Ovary (tissue), 9 donors: ENCODE measurements around the gene WDR55. TPM values are rescaled to one million over a fixed set of nuclear protein-coding genes. Genes with fewer than 3 reads are reported as not detected.
"Not testable (repeated sequence)": the region's sequence is repeated elsewhere in the genome, so short reads cannot be mapped to it uniquely, and the experiment has no call there.

ENCODE experiments used
- DNase-seq, 5 donors: peaks; one replicate each; pipeline ENCODE4 v3.0.0-alpha.2; 2019 to 2020
- H3K27ac ChIP-seq, 2 donors: fragments of 200-600 bp; one replicate each; pipeline versions ENCODE4 v1.5.1 to v1.8.0; 2019 to 2022
- H3K27me3 ChIP-seq: fragments of 200-600 bp; one replicate; pipeline ENCODE4 v1.8.0; 2022
- H3K36me3 ChIP-seq: fragments of 200-600 bp; sonication (generic); one replicate; pipeline ENCODE4 v1.5.1; 2019
- H3K4me1 ChIP-seq: one replicate; pipeline ENCODE4 v1.8.1; 2013; ENCODE audit warnings: mild to moderate bottlenecking, moderate library complexity; ENCODE audit not compliant: insufficient read depth
- H3K4me3 ChIP-seq: fragments of 200-600 bp; sonication (generic); one replicate; pipeline ENCODE4 v1.5.1; 2017
- H3K9me3 ChIP-seq, 2 donors: fragments of 200-600 bp in 1 of 2; sonication (generic) in 1 of 2; one replicate each; pipeline versions ENCODE4 v1.5.1 to v1.8.1; 2013 to 2019; ENCODE audit warnings: mild to moderate bottlenecking in 1 of 2, moderate library complexity in 1 of 2
- CTCF ChIP-seq, 3 donors: fragments of 450-650 bp in 2 of 3; fragments of 200-600 bp in 1 of 3; IDR thresholded peaks; one replicate each; pipeline versions ENCODE4 v1.5.1 to v1.8.0; 2016 to 2022; ENCODE audit warnings: antibody characterized with exemption in 3 of 3, mild to moderate bottlenecking in 1 of 3
- EP300 ChIP-seq: sonication (generic); formaldehyde crosslinking; IDR thresholded peaks from one replicate; pipeline ENCODE4 v1.6.1; 2017; ENCODE audit warnings: antibody characterized with exemption
- POLR2A ChIP-seq: fragments of 450-650 bp; IDR thresholded peaks from one replicate; pipeline ENCODE4 v1.6.1; 2017; ENCODE audit warnings: antibody characterized with exemption, mild to moderate bottlenecking, moderate library complexity
- WGBS, 3 donors: extraction: QIAGEN DNeasy Blood & Tissue Kit in 1 of 3; methylation state at CpG; one replicate each; pipeline versions ENCODE4 v1.1.5 to v1.1.7; 2013 to 2017; 5-methylcytosine and 5-hydroxymethylcytosine counted together
- intact Hi-C, 4 donors: fragments of 100-400 bp; cut with DNase I; formaldehyde crosslinking; loops; one replicate each; pipeline versions ENCODE4 v1.11.0 to v1.15.1; 2022 to 2023
- polyA plus RNA-seq, 2 donors: library from polyadenylated mRNA; stranded (reverse); fragments of 200-250 nt in 1 of 2; fragments of 350-450 nt in 1 of 2; fragmentation: Illumina TruSeq in 1 of 2; extraction: RNeasy Lipid Tissue Mini Kit (QIAGEN cat#74804) in 1 of 2; gene quantifications; one replicate each; pipeline ENCODE4 v1.2.3, GENCODE V29; 2013 to 2014
- total RNA-seq, 7 donors: library from RNA; depleted of rRNA in 2 of 7; stranded (reverse); fragments of >200 nt in 2 of 7; fragmentation: NEBNext Ultra II Directional in 3 of 7; extraction: Animal tissue kit (Norgen Biotek cat#: 25700) in 3 of 7; gene quantifications; one replicate each; pipeline versions ENCODE4 v1.1.0 to v1.2.4, GENCODE V29; 2016 to 2023
- donor health status: DM: no; HTN: no; CAD: no; lungs with moderate emphysema.
- donor health status: DM: no; HTN: no; CAD: no.
- donor health status: Bipolar disorder and iron deficiency.
- donor health status: DM: yes; HTN: yes; CAD: no.
- donor health status: DM: no; HTN: no; CAD: no.
- donor health status: DM: yes; HTN: yes; CAD: no.

Gene WDR55
- total and polyA plus RNA-seq, 9 donors = 9.1 to 16.6 (median 12.3) TPM

- H3K9me3 ChIP-seq = no peaks in the 10 kb centered on the region
- 90 to 93% (median 91%) methylated on average over 8 of the region's 8 CpGs for WGBS, 3 donors
- peaks cover 2% of the 10 kb centered on the region for H3K4me1 ChIP-seq
- no peak for TF ChIP-seq EP300
- TF ChIP-seq CTCF (IDR thresholded peaks at IDR 0.05) = no peak
- TF ChIP-seq POLR2A = no peak
- no peaks in the 10 kb centered on the region for H3K27me3 ChIP-seq
- no peak overlapping the region for H3K27ac ChIP-seq
- H3K4me3 ChIP-seq = no peak overlapping the region
- no peak for DNase-seq
- intact Hi-C loops = loop anchor here in 3 of 4 donors (5.0 to 10.0 kb wide), 4 partner anchors 71 to 261 kb away; partner anchors contain the start of genes APBB3 (in 3 of the 3), SLC35A4 (in 3 of the 3) and ANKHD1 (in 1 of the 3)
- no peaks in the 10 kb centered on the region for H3K36me3 ChIP-seq
Observed at GRCh38 chr5:140635291-140636257, 29.1 kb upstream of the WDR55 start.

GRCh38 chr5:140637371-140638100, 27.2 kb upstream of the WDR55 start:
- H3K4me3 ChIP-seq = no peak overlapping the region
- no peak for DNase-seq
- no peaks in the 10 kb centered on the region for H3K4me1 ChIP-seq
- TF ChIP-seq CTCF (IDR thresholded peaks at IDR 0.05) = no peak
- TF ChIP-seq POLR2A = no peak
- TF ChIP-seq EP300 = no peak
- H3K27me3 ChIP-seq = no peaks in the 10 kb centered on the region
- WGBS, 3 donors = 91 to 92% (median 92%) methylated on average over 10 of the region's 10 CpGs
- no peaks in the 10 kb centered on the region for H3K9me3 ChIP-seq
- no peaks in the 10 kb centered on the region for H3K36me3 ChIP-seq
- intact Hi-C loops = loop anchor here in 3 of 4 donors (5.0 to 10.0 kb wide), 4 partner anchors 73 to 263 kb away; partner anchors contain the start of genes APBB3 (in 3 of the 3), SLC35A4 (in 3 of the 3) and ANKHD1 (in 1 of the 3)
- no peak overlapping the region for H3K27ac ChIP-seq

- not testable (repeated sequence) for H3K4me1 ChIP-seq, DNase-seq, H3K9me3 ChIP-seq, H3K36me3 ChIP-seq, H3K27me3 ChIP-seq
- Histone ChIP-seq H3K4me3 (peak overlapping the region; percentile 82), H3K27ac (peak overlapping the region; percentile 18 to 84)
- intact Hi-C loops = loop anchor here in 3 of 4 donors (5.0 to 10.0 kb wide), 4 partner anchors 74 to 264 kb away; partner anchors contain the start of genes APBB3 (in 3 of the 3), SLC35A4 (in 3 of the 3) and ANKHD1 (in 1 of the 3)
- WGBS, 3 donors = 5 to 26% (median 6%) methylated on average over 9 of the region's 9 CpGs
Observed at GRCh38 chr5:140638898-140639147, 25.9 kb upstream of the WDR55 start.

- H3K36me3 ChIP-seq = no peaks in the 10 kb centered on the region
- peak within 1 kb of the TSS; percentile 40 to 84 for H3K27ac ChIP-seq
- peak; percentile 57 to 83 (median 66) for TF ChIP-seq CTCF (IDR thresholded peaks at IDR 0.05)
- no peak for TF ChIP-seq EP300
- TF ChIP-seq POLR2A = peak; percentile 19
- no peaks in the 10 kb centered on the region for H3K9me3 ChIP-seq
- DNase-seq = peak; percentile 97 to 98 (median 98)
- intact Hi-C loops = loop anchor here in 3 of 4 donors (5.0 to 10.0 kb wide), 4 partner anchors 75 to 265 kb away; partner anchors contain the start of genes APBB3 (in 3 of the 3), SLC35A4 (in 3 of the 3) and ANKHD1 (in 1 of the 3)
- no peaks in the 10 kb centered on the region for H3K27me3 ChIP-seq
- peak within 1 kb of the TSS; percentile 82 for H3K4me3 ChIP-seq
- 0 to 2% (median 1%) methylated on average over 29 to 63 of the region's 63 CpGs for WGBS, 3 donors
- no peaks in the 10 kb centered on the region for H3K4me1 ChIP-seq
Observed at GRCh38 chr5:140639148-140639981, 25.3 kb upstream of the WDR55 start, which contains the start of gene TMCO6. TSS of gene TMCO6 (plus strand) at chr5:140639451. CDS start at chr5:140639528, 77 bp downstream.
